ENCODE data around the gene CBX4. TPM values are rescaled to one million over a fixed set of nuclear protein-coding genes. Genes with fewer than 3 reads are reported as not detected.

The CBX4 gene
- total RNA-seq, 4 donors from 2014 or later: 3.0 to 9.0 (median 5.3) TPM

- intact Hi-C loops (cut with DNase I; ENCODE audit: low total_unique reads): loop anchor here (2.0 kb wide), 1 partner anchor 31 kb away; no protein-coding TSS in a partner anchor
- H3K27me3 ChIP-seq: peaks cover 81 to 94% (median 92%) of the 10 kb centered on the region in 3 donors
- DNase-seq (no peak), ATAC-seq (no peak)
- no peak overlapping the region for H3K27ac ChIP-seq
- H3K9me3 ChIP-seq: no peaks in the 10 kb centered on the region
- no peak for TF ChIP-seq CTCF (IDR thresholded peaks at IDR 0.05 in 4 of 5, conservative IDR thresholded peaks at IDR 0.05 in 1 of 5)
- no peaks in the 10 kb centered on the region for H3K36me3 ChIP-seq
- H3K4me1 ChIP-seq: peaks cover 6 to 42% of the 10 kb centered on the region in 2 donors
- H3K4me3 ChIP-seq: no peak overlapping the region
- in situ Hi-C loops (cut with MboI; ENCODE audit: low sequenced_read_pairs in 4 of 4): no loop called here
These were observed 29.6 kb downstream of the CBX4 start for GRCh38 chr17:79809530-79810129.

- H3K27ac ChIP-seq: no peak overlapping the region
- peaks cover 82 to 94% (median 92%) of the 10 kb centered on the region in 3 donors for H3K27me3 ChIP-seq
- ATAC-seq (no peak), DNase-seq (no peak)
- H3K36me3 ChIP-seq: no peaks in the 10 kb centered on the region
- in situ Hi-C loops (cut with MboI; ENCODE audit: low sequenced_read_pairs in 4 of 4) (no loop called here), intact Hi-C loops (cut with DNase I; ENCODE audit: low total_unique reads) (loop anchor here (2.0 kb wide), 1 partner anchor 32 kb away; no protein-coding TSS in a partner anchor)
- no peak overlapping the region for H3K4me3 ChIP-seq
- no peak for TF ChIP-seq POLR2A (IDR thresholded peaks at IDR 0.05)
- TF ChIP-seq CTCF (IDR thresholded peaks at IDR 0.05 in 4 of 5, conservative IDR thresholded peaks at IDR 0.05 in 1 of 5): peak in 2 of 5 experiments; percentile 5 to 7
- H3K9me3 ChIP-seq: no peaks in the 10 kb centered on the region
- H3K4me1 ChIP-seq: peaks cover 6 to 35% of the 10 kb centered on the region in 2 donors
These were observed 30.3 kb downstream of the CBX4 start for GRCh38 chr17:79808763-79809529.

- no peak for ATAC-seq
- Histone ChIP-seq H3K4me1 (peaks cover 6 to 27% of the 10 kb centered on the region in 2 donors), H3K4me3 (no peak overlapping the region), H3K36me3 (no peaks in the 10 kb centered on the region), H3K27me3 (peaks cover 90 to 98% (median 98%) of the 10 kb centered on the region in 3 donors), H3K27ac (no peak overlapping the region), H3K9me3 (no peaks in the 10 kb centered on the region)
- no peak for DNase-seq
- in situ Hi-C loops (cut with MboI; ENCODE audit: low sequenced_read_pairs in 4 of 4): no loop called here
- TF ChIP-seq POLR2A (IDR thresholded peaks at IDR 0.05) (no peak), CTCF (IDR thresholded peaks at IDR 0.05 in 4 of 5, conservative IDR thresholded peaks at IDR 0.05 in 1 of 5) (no peak)
- intact Hi-C loops (cut with DNase I; ENCODE audit: low total_unique reads): no loop called here
These were observed 32.1 kb downstream of the CBX4 start for GRCh38 chr17:79806863-79807720.

- H3K36me3 ChIP-seq: no peaks in the 10 kb centered on the region
- H3K4me3 ChIP-seq: no peak overlapping the region
- H3K4me1 ChIP-seq: peaks cover 6 to 22% of the 10 kb centered on the region in 2 donors
- TF ChIP-seq CTCF (IDR thresholded peaks at IDR 0.05 in 4 of 5, conservative IDR thresholded peaks at IDR 0.05 in 1 of 5) (no peak), POLR2A (IDR thresholded peaks at IDR 0.05) (no peak)
- intact Hi-C loops (cut with DNase I; ENCODE audit: low total_unique reads) (no loop called here), in situ Hi-C loops (cut with MboI; ENCODE audit: low sequenced_read_pairs in 4 of 4) (no loop called here)
- no peaks in the 10 kb centered on the region for H3K9me3 ChIP-seq
- H3K27ac ChIP-seq: no peak overlapping the region
- ATAC-seq: no peak
- DNase-seq: no peak
- peaks cover 90 to 98% (median 98%) of the 10 kb centered on the region in 3 donors for H3K27me3 ChIP-seq
These were observed 32.8 kb downstream of the CBX4 start for GRCh38 chr17:79806446-79806760.

Measured in gastrocnemius medialis (tissue), 4 donors.